Measurements from ENCODE around the gene TLCD4.

TLCD4 gene

DNA sequence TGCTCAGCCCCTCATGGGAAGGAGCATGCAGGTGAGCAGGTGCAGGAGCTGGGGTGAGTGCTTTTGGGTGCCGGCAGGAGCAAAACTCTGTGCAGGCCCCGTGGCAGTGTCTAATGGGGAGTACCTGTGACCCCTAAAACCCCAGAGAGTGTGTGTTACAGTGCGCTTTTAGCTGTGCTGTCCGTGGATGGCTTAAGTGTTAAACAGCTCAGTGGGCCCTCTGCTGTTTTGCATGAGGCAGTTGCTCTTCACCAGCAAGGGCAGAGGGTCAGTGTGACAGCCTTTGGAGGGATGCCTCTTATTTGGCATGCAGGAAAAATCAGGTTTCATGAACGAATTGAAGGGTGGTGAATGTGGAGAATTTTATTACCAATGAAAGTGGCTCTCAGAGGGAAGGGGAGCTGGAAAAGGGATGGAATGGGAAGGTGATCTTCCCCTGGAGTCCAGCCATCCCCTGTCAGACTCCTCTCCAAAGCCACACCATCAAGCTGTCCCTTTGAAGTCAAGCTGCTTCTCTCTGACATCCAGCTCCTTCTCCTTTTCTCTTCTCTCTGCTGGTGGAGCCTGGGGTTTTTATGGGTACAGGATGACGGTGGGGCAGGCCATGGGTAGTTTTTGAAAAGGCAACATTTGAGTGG, 27.4 kb upstream of the TLCD4 start:
- TF ChIP-seq TAF1 (IDR thresholded peaks at IDR 0.05; ENCODE audit: low read depth) = no peak
- no peak for TF ChIP-seq EGR1 (IDR thresholded peaks at IDR 0.05)

DNA sequence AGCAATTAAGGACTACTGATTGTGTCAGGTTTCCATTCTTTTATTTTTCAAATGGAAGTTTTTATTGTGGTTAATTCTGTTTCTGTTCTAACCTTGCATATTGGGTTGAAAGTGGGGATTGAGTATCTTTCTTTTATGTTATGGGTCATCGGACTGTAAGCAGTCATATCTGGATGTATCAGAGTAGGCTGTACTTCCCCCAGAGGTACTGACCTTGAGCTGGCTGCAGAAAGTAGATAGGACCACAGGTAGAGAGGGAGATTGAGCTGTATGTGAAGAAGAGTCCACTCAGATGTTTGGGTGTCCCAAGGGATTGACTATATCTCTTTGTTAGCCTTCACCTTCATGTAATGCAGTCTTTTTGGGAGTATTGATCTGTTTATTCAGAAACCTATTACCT, 23.9 kb upstream of the TLCD4 start:
- TF ChIP-seq FOXM1 (IDR thresholded peaks at IDR 0.05; ENCODE audit: borderline replicate concordance, low read depth) (no peak), RAD21 (IDR thresholded peaks at IDR 0.05; ENCODE audit: low read depth) (no peak), TAF1 (IDR thresholded peaks at IDR 0.05; ENCODE audit: low read depth) (no peak), TCF12 (IDR thresholded peaks at IDR 0.05; ENCODE audit: low read depth) (no peak), YY1 (IDR thresholded peaks at IDR 0.05; ENCODE audit: low read depth) (no peak), ZBTB7A (IDR thresholded peaks at IDR 0.05; ENCODE audit: low read depth) (no peak)
- TF ChIP-seq, protein P1, sequence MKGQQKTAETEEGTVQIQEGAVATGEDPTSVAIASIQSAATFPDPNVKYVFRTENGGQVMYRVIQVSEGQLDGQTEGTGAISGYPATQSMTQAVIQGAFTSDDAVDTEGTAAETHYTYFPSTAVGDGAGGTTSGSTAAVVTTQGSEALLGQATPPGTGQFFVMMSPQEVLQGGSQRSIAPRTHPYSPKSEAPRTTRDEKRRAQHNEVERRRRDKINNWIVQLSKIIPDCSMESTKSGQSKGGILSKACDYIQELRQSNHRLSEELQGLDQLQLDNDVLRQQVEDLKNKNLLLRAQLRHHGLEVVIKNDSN (IDR thresholded peaks at IDR 0.05) = no peak

DNA sequence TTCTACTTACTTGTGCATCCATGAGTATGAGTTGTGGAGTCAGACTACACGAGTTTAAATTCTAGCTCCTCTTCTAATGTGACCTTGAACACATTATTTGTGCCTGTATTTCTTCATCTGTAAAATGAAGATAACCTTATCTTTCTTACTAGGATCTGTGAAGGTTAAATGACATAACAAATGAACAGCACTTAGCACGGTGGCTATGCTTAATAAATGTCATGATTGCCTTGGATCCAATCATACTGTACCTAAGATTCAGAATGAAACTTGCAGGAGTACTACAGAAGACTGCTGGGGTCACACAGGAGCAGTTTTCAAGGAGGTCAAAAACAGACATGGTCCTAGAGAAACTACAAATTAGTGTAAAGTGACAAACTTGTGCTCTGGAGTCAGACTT, 22.2 kb upstream of the TLCD4 start:
- TF ChIP-seq MAX (IDR thresholded peaks at IDR 0.05) = no peak
- TF ChIP-seq TCF12 (IDR thresholded peaks at IDR 0.05; ENCODE audit: low read depth) = no peak
- no peak for TF ChIP-seq TEAD4 (IDR thresholded peaks at IDR 0.05)
- no peak for TF ChIP-seq EGR1 (IDR thresholded peaks at IDR 0.05)
- TF ChIP-seq CREB1 (IDR thresholded peaks at IDR 0.05; ENCODE audit: low read depth) = no peak
- TF ChIP-seq NFIC (IDR thresholded peaks at IDR 0.05) = no peak
- TF ChIP-seq, protein P1 (IDR thresholded peaks at IDR 0.05) = no peak
- no peak for TF ChIP-seq TAF1 (IDR thresholded peaks at IDR 0.05; ENCODE audit: low read depth)
- TF ChIP-seq ZBTB7A (IDR thresholded peaks at IDR 0.05; ENCODE audit: low read depth) = no peak
- no peak for TF ChIP-seq YY1 (IDR thresholded peaks at IDR 0.05; ENCODE audit: low read depth)
- no peak for TF ChIP-seq CEBPB (IDR thresholded peaks at IDR 0.05)
- TF ChIP-seq, protein P2, sequence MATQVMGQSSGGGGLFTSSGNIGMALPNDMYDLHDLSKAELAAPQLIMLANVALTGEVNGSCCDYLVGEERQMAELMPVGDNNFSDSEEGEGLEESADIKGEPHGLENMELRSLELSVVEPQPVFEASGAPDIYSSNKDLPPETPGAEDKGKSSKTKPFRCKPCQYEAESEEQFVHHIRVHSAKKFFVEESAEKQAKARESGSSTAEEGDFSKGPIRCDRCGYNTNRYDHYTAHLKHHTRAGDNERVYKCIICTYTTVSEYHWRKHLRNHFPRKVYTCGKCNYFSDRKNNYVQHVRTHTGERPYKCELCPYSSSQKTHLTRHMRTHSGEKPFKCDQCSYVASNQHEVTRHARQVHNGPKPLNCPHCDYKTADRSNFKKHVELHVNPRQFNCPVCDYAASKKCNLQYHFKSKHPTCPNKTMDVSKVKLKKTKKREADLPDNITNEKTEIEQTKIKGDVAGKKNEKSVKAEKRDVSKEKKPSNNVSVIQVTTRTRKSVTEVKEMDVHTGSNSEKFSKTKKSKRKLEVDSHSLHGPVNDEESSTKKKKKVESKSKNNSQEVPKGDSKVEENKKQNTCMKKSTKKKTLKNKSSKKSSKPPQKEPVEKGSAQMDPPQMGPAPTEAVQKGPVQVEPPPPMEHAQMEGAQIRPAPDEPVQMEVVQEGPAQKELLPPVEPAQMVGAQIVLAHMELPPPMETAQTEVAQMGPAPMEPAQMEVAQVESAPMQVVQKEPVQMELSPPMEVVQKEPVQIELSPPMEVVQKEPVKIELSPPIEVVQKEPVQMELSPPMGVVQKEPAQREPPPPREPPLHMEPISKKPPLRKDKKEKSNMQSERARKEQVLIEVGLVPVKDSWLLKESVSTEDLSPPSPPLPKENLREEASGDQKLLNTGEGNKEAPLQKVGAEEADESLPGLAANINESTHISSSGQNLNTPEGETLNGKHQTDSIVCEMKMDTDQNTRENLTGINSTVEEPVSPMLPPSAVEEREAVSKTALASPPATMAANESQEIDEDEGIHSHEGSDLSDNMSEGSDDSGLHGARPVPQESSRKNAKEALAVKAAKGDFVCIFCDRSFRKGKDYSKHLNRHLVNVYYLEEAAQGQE (IDR thresholded peaks at IDR 0.05; ENCODE audit: low read depth) = no peak
- no peak for TF ChIP-seq FOXM1 (IDR thresholded peaks at IDR 0.05; ENCODE audit: borderline replicate concordance, low read depth)
- TF ChIP-seq EP300 (IDR thresholded peaks at IDR 0.05; ENCODE audit: borderline replicate concordance) = no peak
- no peak for TF ChIP-seq RAD21 (IDR thresholded peaks at IDR 0.05; ENCODE audit: low read depth)

- TF ChIP-seq TAF1 (IDR thresholded peaks at IDR 0.05; ENCODE audit: low read depth) (no peak), TCF12 (IDR thresholded peaks at IDR 0.05; ENCODE audit: low read depth) (no peak), TEAD4 (IDR thresholded peaks at IDR 0.05) (no peak), YY1 (IDR thresholded peaks at IDR 0.05; ENCODE audit: low read depth) (no peak), CEBPB (IDR thresholded peaks at IDR 0.05) (no peak), EP300 (IDR thresholded peaks at IDR 0.05; ENCODE audit: borderline replicate concordance) (no peak), NFIC (IDR thresholded peaks at IDR 0.05) (no peak), FOXM1 (IDR thresholded peaks at IDR 0.05; ENCODE audit: borderline replicate concordance, low read depth) (no peak), MAX (IDR thresholded peaks at IDR 0.05) (no peak), CREB1 (IDR thresholded peaks at IDR 0.05; ENCODE audit: low read depth) (no peak)
- TF ChIP-seq, protein P1 (IDR thresholded peaks at IDR 0.05) = no peak
- TF ChIP-seq, protein P2 (IDR thresholded peaks at IDR 0.05; ENCODE audit: low read depth) = no peak
Measured at GRCh38 chr1:95095833-95096217, 21.3 kb upstream of the TLCD4 start.

DNA sequence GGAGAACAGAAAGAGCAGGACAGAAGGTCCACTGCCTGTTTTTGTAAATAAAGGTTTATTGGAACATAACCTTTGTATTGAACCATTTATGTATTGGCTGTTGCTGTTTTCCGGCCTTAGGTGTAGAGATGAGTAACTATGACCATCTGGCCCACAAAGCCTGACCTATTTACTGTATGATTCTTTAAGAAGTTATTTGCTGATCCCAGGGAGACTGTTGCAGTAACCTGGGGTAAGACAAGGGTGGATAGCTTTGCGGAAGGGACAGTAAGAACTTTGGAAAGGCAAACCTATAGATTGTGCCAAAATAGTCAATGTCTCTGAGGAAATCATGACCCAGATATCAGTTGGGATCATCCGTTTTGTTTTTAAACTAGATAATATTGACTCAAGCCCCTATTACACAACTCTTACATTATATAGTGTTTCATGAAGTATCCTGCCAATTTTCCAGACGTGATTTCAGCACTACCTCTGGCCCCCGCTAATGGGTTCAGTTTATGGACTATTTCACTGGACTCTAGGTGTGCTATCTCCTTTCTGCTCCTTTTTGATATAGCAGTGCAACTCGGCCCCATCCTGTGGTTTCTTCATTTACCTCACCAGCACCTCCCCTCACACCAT, 20.8 kb upstream of the TLCD4 start:
- no peak for TF ChIP-seq CREB1 (IDR thresholded peaks at IDR 0.05; ENCODE audit: low read depth)
- TF ChIP-seq MAX (IDR thresholded peaks at IDR 0.05) = no peak
- TF ChIP-seq CEBPB (IDR thresholded peaks at IDR 0.05) = no peak
- no peak for TF ChIP-seq FOXM1 (IDR thresholded peaks at IDR 0.05; ENCODE audit: borderline replicate concordance, low read depth)
- no peak for TF ChIP-seq TEAD4 (IDR thresholded peaks at IDR 0.05)
- no peak for TF ChIP-seq EP300 (IDR thresholded peaks at IDR 0.05; ENCODE audit: borderline replicate concordance)
- TF ChIP-seq, protein P1 (IDR thresholded peaks at IDR 0.05) = no peak

All from Ishikawa (cell line).